Spleen (tissue), 7 donors: ENCODE results near the gene CARHSP1.

Experiments used
- POLR2AphosphoS5 ChIP-seq, 3 donors: sonication (generic); formaldehyde crosslinking; IDR thresholded peaks; one replicate each; pipeline ENCODE4 v1.5.1; 2017; ENCODE audit warnings: antibody characterized with exemption in 3 of 3
- TF ChIP-seq, protein P1 (sequence below), 11 experiments: fragments of 200-600 bp in 7 of 11; fragments of 450-650 bp in 4 of 11; sonication (generic) in 4 of 11; IDR thresholded peaks in 8 of 11; conservative IDR thresholded peaks in 3 of 11; 1 replicate in 7 of 11; 2 replicates in 4 of 11; pipeline versions ENCODE4 v1.4.0 to v1.8.0; 2016 to 2021; ENCODE audit warnings: antibody characterized with exemption in 11 of 11, inconsistent platforms in 4 of 11, mild to moderate bottlenecking in 1 of 11
- donor health status: DM: no; HTN: no; CAD: no; lungs with moderate emphysema.
- donor health status: DM: no; HTN: no; CAD: no.
- donor health status: DM: no; HTN: no; CAD: no.

- TF ChIP-seq, protein P1, sequence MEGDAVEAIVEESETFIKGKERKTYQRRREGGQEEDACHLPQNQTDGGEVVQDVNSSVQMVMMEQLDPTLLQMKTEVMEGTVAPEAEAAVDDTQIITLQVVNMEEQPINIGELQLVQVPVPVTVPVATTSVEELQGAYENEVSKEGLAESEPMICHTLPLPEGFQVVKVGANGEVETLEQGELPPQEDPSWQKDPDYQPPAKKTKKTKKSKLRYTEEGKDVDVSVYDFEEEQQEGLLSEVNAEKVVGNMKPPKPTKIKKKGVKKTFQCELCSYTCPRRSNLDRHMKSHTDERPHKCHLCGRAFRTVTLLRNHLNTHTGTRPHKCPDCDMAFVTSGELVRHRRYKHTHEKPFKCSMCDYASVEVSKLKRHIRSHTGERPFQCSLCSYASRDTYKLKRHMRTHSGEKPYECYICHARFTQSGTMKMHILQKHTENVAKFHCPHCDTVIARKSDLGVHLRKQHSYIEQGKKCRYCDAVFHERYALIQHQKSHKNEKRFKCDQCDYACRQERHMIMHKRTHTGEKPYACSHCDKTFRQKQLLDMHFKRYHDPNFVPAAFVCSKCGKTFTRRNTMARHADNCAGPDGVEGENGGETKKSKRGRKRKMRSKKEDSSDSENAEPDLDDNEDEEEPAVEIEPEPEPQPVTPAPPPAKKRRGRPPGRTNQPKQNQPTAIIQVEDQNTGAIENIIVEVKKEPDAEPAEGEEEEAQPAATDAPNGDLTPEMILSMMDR (IDR thresholded peaks at IDR 0.05 in 8 of 11, conservative IDR thresholded peaks at IDR 0.05 in 3 of 11): no peak
- peak in 1 of 3 donors; percentile 33 for TF ChIP-seq POLR2AphosphoS5 (IDR thresholded peaks at IDR 0.05)
Observed at GRCh38 chr16:8907096-8907495, 38.3 kb upstream of the CARHSP1 start.
